HG02623 (cell line): Measurements from ENCODE around the gene ERICH6.

Experiments
- ATAC-seq: cut with Tn5 transposase; IDR thresholded peaks from one replicate; pipeline ENCODE4 v1.9.1; 2021; ENCODE audit warnings: moderate library complexity; ENCODE audit not compliant: unreplicated experiment

ERICH6 gene

DNA sequence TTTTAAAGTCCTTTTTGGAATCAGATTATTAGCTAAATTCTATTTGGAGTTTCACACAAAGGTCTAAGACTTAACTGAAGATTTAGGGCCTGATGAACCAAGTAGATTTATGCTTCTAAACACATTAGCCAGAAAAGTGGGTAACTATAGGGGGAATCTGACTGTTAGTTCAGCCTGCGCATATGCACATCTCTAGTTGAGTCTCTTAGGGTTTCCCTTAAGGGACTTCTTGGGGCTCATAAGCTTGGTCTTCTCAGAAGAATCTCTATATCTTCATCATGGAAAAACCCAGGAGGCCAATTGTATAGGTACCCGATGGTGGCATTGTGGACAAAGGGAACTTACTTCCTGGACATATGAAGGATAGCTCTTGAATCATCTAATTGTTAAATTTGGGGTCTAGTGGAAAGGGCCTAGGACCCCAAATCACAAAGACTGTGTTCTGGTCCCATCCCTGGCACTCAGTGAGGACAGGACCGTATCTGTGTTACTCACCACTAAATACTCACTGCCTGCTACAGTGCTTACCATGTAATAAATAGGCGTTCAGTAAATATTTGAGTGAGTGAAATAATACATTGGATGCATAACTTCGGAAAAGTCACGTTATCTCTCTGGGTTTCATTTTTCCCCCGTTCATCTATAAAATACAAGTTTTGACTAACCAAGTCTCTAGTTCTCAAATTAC is 83.6 kb downstream of the ERICH6 start:
- ATAC-seq: no peak

DNA sequence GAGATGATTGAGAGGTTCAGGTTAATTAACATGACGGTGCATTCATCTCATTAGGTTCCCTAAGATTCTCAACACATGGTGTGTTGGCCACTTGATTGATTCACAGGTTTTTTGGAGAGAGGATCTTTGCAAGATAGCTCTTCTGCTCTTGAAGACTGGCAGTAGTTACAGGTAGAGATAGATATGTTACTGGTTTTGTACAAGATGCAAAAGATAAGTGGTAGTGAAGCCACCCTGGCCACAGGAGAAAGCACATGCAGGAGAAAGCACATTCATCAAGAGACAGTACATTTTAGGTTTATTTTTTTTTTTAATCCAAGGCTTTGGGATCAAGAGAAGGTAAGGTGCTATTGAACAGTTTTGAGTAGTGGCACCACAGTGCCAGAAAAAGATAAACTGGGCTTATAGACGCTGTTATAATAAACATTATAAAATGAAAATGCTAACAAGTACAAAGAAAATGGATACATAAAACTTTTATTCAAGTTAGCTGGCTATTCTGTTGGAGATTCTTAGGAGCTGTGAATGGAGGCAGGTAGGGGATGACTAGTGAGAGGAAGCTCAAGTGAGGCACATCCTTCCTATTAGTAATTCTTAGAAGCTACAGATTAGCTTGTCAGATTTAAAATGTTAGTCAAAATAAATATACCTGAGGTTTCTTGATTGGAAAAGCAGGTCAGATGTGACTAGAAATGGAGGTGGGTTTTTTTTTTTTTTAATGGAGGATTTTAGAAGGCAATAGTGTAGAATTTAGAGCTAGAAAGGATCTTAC is 89.8 kb downstream of the ERICH6 start:
- no peak for ATAC-seq

DNA sequence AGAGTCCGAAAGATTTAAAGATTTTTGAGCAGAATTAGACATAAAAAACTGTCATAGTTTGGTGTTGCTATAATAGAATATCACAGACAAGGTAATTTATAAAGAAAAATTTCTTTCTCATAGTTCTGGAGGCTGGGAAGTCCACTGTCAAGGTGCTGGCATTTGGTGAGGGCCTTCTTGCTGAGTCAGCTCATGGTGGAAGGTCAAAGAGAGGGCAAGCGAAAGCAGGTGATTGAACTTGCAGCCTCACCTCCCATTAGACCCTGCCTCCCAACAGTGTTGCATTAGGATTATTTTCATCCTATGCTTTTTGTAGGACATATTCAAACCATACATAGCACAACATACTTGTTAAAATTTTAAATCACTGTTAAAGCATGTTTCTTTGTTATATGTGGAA is 90.7 kb downstream of the ERICH6 start:
- ATAC-seq: no peak

DNA sequence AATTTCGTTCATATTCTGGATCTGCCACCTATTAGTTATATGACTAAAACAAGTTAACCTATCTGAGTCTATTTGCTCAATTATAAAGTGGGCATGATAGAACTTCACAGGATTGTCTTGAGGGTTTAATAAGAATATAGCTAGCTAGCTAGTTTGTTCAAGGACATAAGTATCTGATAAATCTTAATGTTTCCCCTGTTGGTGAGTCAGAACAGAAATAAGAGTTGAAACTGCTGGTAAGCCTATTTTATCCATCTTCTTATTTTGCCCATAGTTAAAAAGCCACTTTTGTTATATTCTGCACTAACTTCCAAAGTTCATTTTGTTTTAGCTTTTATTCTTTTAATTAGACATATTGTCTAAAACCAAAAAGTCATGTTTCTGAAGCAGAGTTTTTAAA is 91.2 kb downstream of the ERICH6 start:
- ATAC-seq: no peak

DNA sequence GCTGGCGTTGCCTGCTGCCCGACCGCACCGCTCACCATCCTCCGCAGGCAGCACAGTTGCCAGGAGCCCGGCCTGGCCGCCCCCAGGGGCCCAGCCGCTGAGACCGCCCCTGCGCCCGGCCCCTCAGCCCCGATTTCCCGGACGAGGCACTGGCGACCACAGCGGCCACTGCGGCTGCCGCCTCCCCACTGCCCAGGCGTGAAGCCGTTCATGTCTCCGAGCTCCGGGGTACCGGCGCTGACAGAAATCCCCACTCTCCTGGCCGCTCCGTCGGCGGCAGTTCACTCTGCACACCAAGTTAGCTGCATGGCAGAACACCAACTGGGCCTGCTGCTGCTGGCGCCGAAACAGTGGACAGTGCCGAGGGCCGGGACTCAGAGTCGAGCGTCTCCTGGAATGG is 92.1 kb downstream of the ERICH6 start:
- ATAC-seq: no peak

DNA sequence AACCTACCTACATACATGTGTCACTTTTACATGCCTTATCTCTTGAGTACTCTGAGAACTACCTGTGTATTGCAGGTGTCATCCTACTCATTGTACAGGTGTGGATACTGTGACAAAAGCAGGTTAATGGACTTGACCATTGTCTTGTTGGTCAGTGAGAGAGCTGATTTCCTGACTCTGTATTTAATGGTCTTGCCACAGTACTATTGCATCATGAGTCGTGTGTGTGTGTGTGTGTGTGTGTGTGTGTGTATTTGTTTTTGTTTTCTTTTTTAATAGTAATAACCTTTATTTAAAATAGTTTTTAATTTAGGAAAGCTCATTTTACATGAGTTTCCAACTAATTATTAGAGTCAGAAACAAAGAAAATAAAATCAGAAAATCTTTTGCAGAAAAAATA is 92.9 kb downstream of the ERICH6 start:
- ATAC-seq: no peak

DNA sequence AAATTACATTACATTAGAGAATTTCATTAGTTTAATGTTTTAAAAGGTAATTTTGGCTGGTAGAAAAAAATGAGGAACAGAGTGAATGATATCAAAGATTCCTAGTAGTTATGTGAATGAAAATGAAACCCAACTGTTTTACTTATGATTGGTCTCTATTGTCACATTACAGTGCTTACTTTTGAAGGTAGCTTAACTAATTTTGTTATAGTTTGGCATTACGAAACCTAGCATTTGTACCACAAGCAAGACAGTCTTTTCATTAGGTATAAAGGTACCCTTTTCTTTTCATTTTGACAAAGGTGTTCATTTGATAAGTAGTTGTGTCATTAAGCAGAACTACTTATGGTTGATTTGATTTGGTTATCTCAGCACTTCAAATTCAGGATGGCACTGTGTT is 93.7 kb downstream of the ERICH6 start:
- no peak for ATAC-seq
